ENCODE data around the gene HS2ST1.

Gene HS2ST1

GRCh38 chr1:87089823-87090222, 175.4 kb downstream of the HS2ST1 start (continued):
- no peak for TF ChIP-seq ISL1 (CRISPR knock-in tag; IDR thresholded peaks at IDR 0.05)

GRCh38 chr1:87091425-87091824, 177.0 kb downstream of the HS2ST1 start:
- TF ChIP-seq ZFP3 (CRISPR knock-in tag; IDR thresholded peaks at IDR 0.05) (no peak), SNAI2 (CRISPR knock-in tag; IDR thresholded peaks at IDR 0.05) (no peak)
- ATAC-seq: no peak

GRCh38 chr1:87092846-87093245, 178.4 kb downstream of the HS2ST1 start:
- ATAC-seq: no peak
- TF ChIP-seq CSDC2 (CRISPR knock-in tag; IDR thresholded peaks at IDR 0.05) (no peak), ZFP3 (CRISPR knock-in tag; IDR thresholded peaks at IDR 0.05) (no peak), ZNF70 (CRISPR knock-in tag; IDR thresholded peaks at IDR 0.05) (no peak), BACH2 (CRISPR knock-in tag; IDR thresholded peaks at IDR 0.05; ENCODE audit: borderline replicate concordance) (no peak), ZC3H10 (CRISPR knock-in tag; IDR thresholded peaks at IDR 0.05) (no peak), PATZ1 (CRISPR knock-in tag; IDR thresholded peaks at IDR 0.05; ENCODE audit: borderline replicate concordance) (no peak), GLIS3 (CRISPR knock-in tag; IDR thresholded peaks at IDR 0.05) (no peak), TOX (CRISPR knock-in tag; IDR thresholded peaks at IDR 0.05; ENCODE audit: borderline replicate concordance) (no peak), ESRRG (CRISPR knock-in tag; IDR thresholded peaks at IDR 0.05) (no peak), OSR1 (CRISPR knock-in tag; IDR thresholded peaks at IDR 0.05) (no peak), SNAI2 (CRISPR knock-in tag; IDR thresholded peaks at IDR 0.05) (no peak), PPARA (CRISPR knock-in tag; IDR thresholded peaks at IDR 0.05; ENCODE audit: borderline replicate concordance) (no peak), TCF4 (CRISPR knock-in tag; IDR thresholded peaks at IDR 0.05; ENCODE audit: borderline replicate concordance) (no peak), ZFP30 (CRISPR knock-in tag; IDR thresholded peaks at IDR 0.05) (no peak), TSHZ2 (CRISPR knock-in tag; IDR thresholded peaks at IDR 0.05) (no peak), ZNF565 (CRISPR knock-in tag; conservative IDR thresholded peaks at IDR 0.05; ENCODE audit: low read depth) (no peak)

- no peak for TF ChIP-seq TCF4 (CRISPR knock-in tag; IDR thresholded peaks at IDR 0.05; ENCODE audit: borderline replicate concordance)
- no peak for TF ChIP-seq PATZ1 (CRISPR knock-in tag; IDR thresholded peaks at IDR 0.05; ENCODE audit: borderline replicate concordance)
- no peak for TF ChIP-seq ZC3H10 (CRISPR knock-in tag; IDR thresholded peaks at IDR 0.05)
- TF ChIP-seq BACH2 (CRISPR knock-in tag; IDR thresholded peaks at IDR 0.05; ENCODE audit: borderline replicate concordance): no peak
- no peak for TF ChIP-seq TSHZ2 (CRISPR knock-in tag; IDR thresholded peaks at IDR 0.05)
- no peak for TF ChIP-seq CREB5 (CRISPR knock-in tag; IDR thresholded peaks at IDR 0.05; ENCODE audit: low read depth)
- TF ChIP-seq ARNTL (CRISPR knock-in tag; IDR thresholded peaks at IDR 0.05; ENCODE audit: borderline replicate concordance, low read depth): no peak
- no peak for TF ChIP-seq ISL1 (CRISPR knock-in tag; IDR thresholded peaks at IDR 0.05)
- ATAC-seq: peak; percentile 75
Observed at GRCh38 chr1:87093286-87093685, 178.9 kb downstream of the HS2ST1 start.

Data from SK-N-SH treated with all-trans-retinoic acid at 6 μM for 48 hours (cell line).